Upper lobe of right lung (tissue), 1 donor: ENCODE results near the gene MAPK8IP1. TPM values are rescaled to one million over a fixed set of nuclear protein-coding genes. Genes with fewer than 3 reads are reported as not detected.
A peak's percentile ranks its signal among the peaks of the same experiment; 100 is the strongest.

Experiments
- ATAC-seq: fragments of 200-7000 bp; cut with Tn5 transposase; one replicate; pipeline ENCODE4 v1.9.1; 2020; ENCODE audit warnings: mild to moderate bottlenecking, moderate library complexity
- DNase-seq: peaks from one replicate; pipeline ENCODE4 v3.0.0-alpha.2; 2020
- H3K27ac ChIP-seq: fragments of 200-600 bp; one replicate; pipeline ENCODE4 v1.8.0; 2022
- H3K27me3 ChIP-seq: fragments of 200-600 bp; one replicate; pipeline ENCODE4 v1.8.0; 2022; ENCODE audit warnings: mild to moderate bottlenecking
- H3K36me3 ChIP-seq: fragments of 200-600 bp; one replicate; pipeline ENCODE4 v1.8.0; 2022
- H3K4me1 ChIP-seq: fragments of 200-600 bp; one replicate; pipeline ENCODE4 v1.8.0; 2022
- H3K4me3 ChIP-seq: fragments of 200-600 bp; one replicate; pipeline ENCODE4 v1.8.0; 2022; ENCODE audit warnings: mild to moderate bottlenecking
- H3K9me3 ChIP-seq: fragments of 200-600 bp; one replicate; pipeline ENCODE4 v1.8.0; 2022
- intact Hi-C: fragments of 100-400 bp; cut with DNase I; formaldehyde crosslinking; loops from one replicate; pipeline ENCODE4 v1.11.0; 2022
- total RNA-seq: library from RNA; stranded (reverse); fragmentation: NEBNext Ultra II Directional; extraction: Animal tissue kit (Norgen Biotek cat#: 25700); gene quantifications from one replicate; pipeline ENCODE4 v1.2.1, GENCODE V29; 2021
- TF ChIP-seq, protein P1 (sequence below): fragments of 200-600 bp; IDR thresholded peaks from one replicate; pipeline ENCODE4 v1.8.0; 2022; ENCODE audit warnings: antibody characterized with exemption
- donor health status: DM: no; HTN: yes; CAD: no; lungs with severe emphysema.

MAPK8IP1 gene
- total RNA-seq, 1 donor from 2014 or later, result 6.4 TPM

DNA sequence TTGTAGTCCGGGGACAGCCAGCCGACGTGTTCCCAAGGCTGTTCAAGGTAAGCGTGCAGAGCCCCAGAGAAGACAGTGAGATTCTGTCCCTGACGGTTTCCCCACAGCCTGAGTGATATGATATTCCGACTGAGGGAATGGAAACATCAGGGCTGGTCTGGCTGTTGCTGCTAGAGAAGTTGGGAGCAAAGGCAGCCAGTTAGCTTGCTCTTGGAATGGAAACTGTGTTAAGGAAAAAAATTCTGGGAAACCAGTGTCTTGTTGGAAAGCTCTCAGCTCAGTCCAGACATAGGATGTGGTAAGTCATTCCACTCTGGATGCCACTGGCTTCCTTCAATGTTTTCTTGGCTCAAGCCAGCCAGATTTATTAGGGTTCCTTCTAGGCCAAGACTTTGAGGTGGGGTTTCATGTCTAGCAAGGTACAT, 29.4 kb upstream of the MAPK8IP1 start:
- no peak for ATAC-seq

DNA sequence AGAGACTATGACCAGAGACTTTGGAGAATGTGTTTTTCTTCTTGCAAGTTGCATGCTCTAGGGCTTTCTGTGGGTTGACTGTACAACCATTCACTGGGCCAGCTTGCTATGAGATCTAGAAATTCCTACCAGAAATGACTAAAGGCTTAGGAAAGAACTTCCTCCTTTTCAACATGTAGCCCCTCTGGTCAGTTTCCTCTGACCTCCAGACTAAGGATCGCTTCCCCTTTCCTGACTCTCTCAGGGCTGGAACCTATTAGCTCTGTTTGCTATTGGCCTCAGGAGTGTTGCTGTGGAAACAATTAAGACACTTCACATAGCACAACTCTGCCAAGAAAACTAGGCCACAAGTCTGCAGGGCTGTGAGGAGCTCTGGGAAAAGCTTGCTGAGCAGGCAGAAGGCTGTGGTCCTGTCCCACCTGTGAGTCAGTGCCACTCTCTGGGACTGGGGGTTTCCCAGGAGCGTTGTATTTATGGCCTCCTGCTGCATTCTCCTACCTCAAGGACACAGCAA, 27.4 kb upstream of the MAPK8IP1 start:
- DNase-seq, result no peak
- intact Hi-C loops, result no loop called here
- H3K9me3 ChIP-seq, result no peaks in the 10 kb centered on the region
- H3K27ac ChIP-seq, result peak overlapping the region; percentile 82
- no peaks in the 10 kb centered on the region for H3K27me3 ChIP-seq
- peaks cover 74% of the 10 kb centered on the region for H3K4me1 ChIP-seq
- TF ChIP-seq, protein P1, sequence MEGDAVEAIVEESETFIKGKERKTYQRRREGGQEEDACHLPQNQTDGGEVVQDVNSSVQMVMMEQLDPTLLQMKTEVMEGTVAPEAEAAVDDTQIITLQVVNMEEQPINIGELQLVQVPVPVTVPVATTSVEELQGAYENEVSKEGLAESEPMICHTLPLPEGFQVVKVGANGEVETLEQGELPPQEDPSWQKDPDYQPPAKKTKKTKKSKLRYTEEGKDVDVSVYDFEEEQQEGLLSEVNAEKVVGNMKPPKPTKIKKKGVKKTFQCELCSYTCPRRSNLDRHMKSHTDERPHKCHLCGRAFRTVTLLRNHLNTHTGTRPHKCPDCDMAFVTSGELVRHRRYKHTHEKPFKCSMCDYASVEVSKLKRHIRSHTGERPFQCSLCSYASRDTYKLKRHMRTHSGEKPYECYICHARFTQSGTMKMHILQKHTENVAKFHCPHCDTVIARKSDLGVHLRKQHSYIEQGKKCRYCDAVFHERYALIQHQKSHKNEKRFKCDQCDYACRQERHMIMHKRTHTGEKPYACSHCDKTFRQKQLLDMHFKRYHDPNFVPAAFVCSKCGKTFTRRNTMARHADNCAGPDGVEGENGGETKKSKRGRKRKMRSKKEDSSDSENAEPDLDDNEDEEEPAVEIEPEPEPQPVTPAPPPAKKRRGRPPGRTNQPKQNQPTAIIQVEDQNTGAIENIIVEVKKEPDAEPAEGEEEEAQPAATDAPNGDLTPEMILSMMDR, result no peak
- peaks cover 64% of the 10 kb centered on the region for H3K36me3 ChIP-seq
- ATAC-seq, result peak; percentile 90
- no peak overlapping the region for H3K4me3 ChIP-seq

More for the DNA sequence above, 29.4 kb upstream of the MAPK8IP1 start:
- H3K27ac ChIP-seq, result peak overlapping the region; percentile 82
- intact Hi-C loops, result no loop called here
- no peak for DNase-seq
- H3K36me3 ChIP-seq, result peaks cover 45% of the 10 kb centered on the region
- no peaks in the 10 kb centered on the region for H3K9me3 ChIP-seq
- peaks cover 93% of the 10 kb centered on the region for H3K4me1 ChIP-seq
- no peaks in the 10 kb centered on the region for H3K27me3 ChIP-seq
- H3K4me3 ChIP-seq, result no peak overlapping the region
- TF ChIP-seq, protein P1, result no peak

DNA sequence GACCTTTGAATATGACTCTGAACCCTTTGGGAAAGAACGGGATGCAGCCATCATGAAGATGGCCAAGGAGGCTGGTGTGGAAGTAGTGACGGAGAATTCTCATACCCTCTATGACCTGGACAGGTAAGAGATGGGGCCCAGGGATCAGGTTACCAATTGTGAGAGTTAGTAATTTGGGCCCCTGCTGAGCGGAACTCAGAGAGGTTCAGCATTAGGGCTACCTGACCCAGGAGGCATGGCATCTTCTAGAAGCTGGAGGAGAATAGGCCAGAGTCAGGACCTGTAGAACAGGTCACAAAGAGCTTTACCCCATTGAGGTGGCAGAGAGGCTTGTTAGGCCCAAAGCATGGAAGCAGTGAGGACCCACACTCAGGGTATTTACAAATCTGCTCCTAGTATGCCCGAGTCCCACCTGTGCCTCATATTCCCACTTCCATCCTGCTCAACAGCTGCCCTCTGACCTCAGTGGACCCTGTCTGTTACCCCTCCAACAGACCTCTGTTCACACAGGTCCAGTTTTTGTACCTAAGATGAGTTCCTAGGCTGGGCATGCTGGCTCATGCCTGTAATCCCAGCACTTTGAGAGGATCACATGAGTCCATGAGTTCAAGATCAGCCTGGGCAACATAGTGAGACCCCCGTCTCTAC, 26.6 kb upstream of the MAPK8IP1 start:
- intact Hi-C loops, result no loop called here
- TF ChIP-seq, protein P1, result no peak
- H3K27ac ChIP-seq, result peak overlapping the region; percentile 82
- H3K9me3 ChIP-seq, result no peaks in the 10 kb centered on the region
- H3K27me3 ChIP-seq, result no peaks in the 10 kb centered on the region
- DNase-seq (no peak), ATAC-seq (no peak)
- no peak overlapping the region for H3K4me3 ChIP-seq
- H3K36me3 ChIP-seq, result peaks cover 68% of the 10 kb centered on the region
- H3K4me1 ChIP-seq, result peaks cover 67% of the 10 kb centered on the region

DNA sequence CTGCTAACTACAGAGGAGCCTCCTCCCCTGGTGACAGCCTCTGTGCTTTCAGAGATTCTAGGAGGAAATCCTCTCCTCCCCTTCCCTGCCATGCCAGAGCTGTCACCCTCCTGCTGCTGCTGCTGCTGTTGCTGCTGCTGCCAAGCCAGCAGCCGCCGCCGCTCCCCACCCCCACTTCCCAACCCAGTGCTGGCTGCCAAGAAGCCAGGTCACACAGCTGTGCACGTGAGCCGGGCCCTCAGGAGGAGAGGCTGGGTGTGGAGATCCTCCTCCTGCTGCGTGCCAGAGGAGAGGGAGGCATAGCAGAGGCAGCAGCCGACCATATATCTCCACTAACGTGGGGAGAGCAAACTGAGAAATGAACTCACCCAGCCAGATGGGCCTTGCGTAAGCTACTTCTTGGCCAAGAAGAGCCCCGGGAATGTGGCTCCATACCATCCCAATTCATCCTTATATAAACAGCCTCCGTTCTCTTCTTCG, 25.8 kb upstream of the MAPK8IP1 start:
- TF ChIP-seq, protein P1, result no peak
- peak; percentile 95 for DNase-seq
- H3K27me3 ChIP-seq, result no peaks in the 10 kb centered on the region
- ATAC-seq, result peak; percentile 84
- intact Hi-C loops, result no loop called here
- H3K27ac ChIP-seq, result peak overlapping the region; percentile 82
- H3K4me3 ChIP-seq, result no peak overlapping the region
- peaks cover 59% of the 10 kb centered on the region for H3K4me1 ChIP-seq
- no peaks in the 10 kb centered on the region for H3K9me3 ChIP-seq
- H3K36me3 ChIP-seq, result peaks cover 77% of the 10 kb centered on the region

DNA sequence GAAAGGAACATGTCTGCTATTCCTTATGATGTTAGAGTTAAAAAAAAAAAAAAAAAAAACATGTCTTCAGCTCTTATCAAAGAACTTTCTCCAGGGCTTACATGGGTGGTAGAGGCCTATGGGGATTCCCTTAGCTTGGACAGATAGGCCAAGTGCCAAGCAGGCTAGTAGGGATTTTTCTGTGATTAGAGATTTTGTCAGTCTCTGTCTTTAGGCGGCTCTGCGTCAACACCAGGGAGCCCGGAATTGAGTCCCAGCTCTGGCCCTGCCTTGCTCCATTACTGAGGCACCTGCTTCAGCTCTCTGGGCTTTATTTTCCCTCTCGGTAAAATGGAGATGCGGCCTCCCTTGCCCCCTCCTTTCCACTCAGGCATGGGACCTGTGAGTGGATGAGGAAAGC, 25.1 kb upstream of the MAPK8IP1 start:
- H3K9me3 ChIP-seq, result no peaks in the 10 kb centered on the region
- H3K27me3 ChIP-seq, result no peaks in the 10 kb centered on the region
- H3K36me3 ChIP-seq, result peaks cover 83% of the 10 kb centered on the region
- TF ChIP-seq, protein P1, result no peak
- peaks cover 54% of the 10 kb centered on the region for H3K4me1 ChIP-seq
- DNase-seq (no peak), ATAC-seq (no peak)
- intact Hi-C loops, result no loop called here
- H3K4me3 ChIP-seq, result no peak overlapping the region
- peak overlapping the region; percentile 82 for H3K27ac ChIP-seq
